Hippocampal formation (tissue), 2 donors: ENCODE data around the gene USH2A.

Experiments used
- DNase-seq, 2 donors: peaks; one replicate each; lab custom pipeline; 2025; lab: John Stamatoyannopoulos, UW

Gene USH2A

DNA sequence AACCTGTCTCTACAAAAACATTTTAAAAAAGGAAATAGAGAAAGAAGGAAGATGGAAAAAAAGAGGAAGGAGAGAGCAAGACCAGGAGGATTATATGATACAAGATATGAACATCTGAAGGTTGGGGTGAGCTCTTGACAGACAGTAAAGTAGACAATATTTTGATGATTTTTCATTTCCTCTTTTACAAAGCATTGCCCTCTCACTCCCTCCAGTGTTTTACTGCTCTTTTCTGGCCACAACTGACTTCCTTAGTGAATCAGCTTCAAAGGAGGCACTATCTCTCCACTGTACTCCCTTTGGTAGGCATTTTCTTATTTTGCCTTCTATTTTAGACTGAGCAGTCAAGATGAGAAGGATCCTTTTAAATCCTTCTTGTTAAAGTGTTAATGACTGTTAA is 559.5 kb downstream of the USH2A start:
- DNase-seq, result no peak

DNA sequence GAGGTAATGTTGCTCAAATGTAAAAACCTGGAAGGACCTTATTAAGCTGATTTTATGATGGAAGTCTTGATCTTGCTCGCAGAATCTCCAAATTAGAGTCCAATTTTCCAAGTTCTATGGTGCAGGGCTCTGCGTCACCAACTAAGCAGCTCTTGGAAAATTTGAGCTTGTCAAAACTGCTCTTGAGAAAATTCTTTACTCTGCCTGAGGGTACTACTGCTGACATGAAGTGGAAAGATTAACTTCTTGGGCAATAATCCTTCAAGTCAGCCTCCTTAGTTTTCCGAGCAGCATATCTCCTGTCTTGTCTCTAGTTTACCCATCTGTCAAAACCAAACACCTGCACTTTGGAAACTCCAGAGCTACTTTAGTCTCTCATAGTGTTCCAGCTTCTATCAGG is 562.4 kb downstream of the USH2A start:
- DNase-seq, result no peak

DNA sequence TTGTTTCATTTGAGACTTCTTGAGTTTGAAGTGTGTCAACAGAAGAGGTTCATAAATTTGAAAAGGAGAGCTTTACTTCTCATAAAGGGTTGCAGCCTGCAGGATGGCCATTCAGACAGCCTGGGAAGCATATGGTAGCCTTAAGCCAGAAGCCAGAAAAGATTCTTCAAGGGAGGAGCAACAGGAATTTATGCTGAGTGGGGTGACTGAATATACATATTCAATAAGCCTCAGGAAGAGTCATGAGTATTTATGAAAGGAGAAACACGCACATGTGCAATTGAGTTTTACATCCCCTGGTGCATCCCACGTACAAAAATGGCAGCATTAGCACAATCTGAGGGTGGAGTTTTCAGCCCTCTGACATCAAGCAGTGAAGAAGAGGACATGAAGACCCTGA is 565.9 kb downstream of the USH2A start:
- no peak for DNase-seq

DNA sequence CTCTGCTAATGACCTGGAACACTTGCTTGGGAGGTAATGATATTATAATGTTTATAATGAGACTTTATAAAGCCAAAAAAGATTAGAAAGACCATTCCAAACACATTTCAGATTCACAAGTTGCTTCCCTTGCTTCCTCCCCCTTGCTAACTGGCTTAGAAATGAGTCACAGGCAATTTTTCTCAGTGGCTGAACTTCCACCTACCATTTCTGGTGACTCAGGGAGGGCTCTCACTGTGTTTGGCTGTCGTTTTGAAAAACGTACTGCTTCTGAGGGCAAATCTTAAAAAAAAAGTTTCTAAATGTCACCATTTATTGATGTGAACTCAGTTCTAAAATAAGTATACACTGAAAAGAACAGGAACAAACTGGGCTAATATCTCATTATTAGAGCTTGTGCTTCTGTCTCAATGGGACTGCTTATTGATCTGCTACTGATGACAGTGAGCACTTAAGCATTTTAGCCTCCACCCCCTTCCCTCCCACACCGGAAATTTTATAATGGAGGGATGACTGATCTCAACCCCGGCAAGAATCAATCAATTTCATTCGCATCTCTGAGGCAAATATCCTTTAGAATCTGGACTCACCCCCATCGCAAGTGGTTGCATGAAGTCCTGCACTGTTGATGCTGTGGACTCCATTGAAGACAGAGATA is 577.9 kb downstream of the USH2A start:
- no peak for DNase-seq

DNA sequence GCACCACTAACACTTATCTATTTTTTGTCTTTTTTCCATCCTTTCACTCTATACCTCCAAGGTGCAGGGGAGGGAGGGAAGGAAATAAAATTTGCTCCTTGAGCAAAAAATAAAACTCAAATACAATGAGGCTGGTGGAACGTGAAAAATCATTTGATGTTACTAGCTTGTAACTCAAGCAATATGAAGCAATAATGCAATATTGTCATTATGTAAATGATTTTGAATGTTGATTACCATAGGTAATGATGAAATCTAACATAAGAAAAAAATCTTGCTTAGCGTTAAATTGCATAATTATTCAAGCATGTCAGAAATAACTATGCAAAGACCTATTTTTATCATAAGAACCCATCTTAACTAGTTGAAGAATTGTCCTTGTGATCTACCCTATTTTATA is 578.5 kb downstream of the USH2A start:
- no peak for DNase-seq

DNA sequence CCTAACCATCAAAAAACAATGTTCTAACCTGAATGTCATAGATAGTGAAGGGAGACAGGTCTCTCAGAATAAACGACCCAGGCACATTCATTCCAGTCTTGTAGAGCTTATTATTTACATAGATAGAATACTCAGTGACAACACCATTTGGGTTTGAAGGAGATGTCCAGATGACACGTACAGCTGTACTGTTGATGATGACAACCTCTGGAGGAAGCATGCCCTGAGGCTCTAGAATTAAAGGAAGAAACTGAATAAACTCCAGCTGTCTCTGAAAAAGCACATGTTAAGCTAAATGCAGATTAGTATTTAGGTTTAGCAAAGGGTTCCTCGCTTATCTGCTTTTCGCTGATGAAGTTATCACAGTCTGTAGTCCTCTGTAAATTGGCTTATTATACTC is 579.0 kb downstream of the USH2A start:
- DNase-seq, result no peak

DNA sequence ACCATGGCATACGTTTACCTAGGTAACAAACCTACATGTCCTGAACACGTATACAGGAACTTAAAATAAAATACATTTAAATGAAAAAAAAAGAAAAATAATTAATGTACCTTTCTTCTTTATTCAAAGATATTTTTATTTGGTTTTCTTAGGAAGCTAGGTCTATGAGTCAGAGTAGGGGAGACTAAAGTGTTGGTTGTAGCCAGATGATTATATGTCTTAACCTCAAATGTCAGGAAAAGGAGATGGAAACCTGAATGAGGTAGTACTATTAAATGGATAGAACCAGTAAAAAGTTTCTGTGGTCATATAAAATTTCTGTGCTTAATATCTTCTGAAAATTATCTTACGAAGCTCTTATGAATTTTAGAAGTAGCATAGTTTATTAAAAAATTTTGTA is 580.3 kb downstream of the USH2A start:
- DNase-seq, result no peak

DNA sequence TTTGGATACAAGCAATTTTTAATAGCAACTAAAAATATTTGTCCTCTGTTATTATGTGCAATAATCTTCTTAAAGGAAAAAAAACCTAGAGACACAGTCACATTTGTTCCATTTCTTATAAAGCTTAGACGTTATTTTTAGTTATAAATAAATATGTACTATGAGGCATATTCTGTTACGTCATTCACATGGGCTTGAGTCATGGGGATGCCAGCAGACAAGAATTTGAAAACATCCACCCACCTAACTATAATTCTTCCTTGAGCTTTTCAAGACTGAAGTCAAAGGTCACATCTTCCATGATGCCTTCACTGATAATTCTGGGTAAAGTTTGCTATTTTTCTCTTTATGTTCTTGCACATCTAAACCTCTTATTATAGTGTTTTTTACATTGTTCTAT is 587.3 kb downstream of the USH2A start:
- no peak for DNase-seq

DNA sequence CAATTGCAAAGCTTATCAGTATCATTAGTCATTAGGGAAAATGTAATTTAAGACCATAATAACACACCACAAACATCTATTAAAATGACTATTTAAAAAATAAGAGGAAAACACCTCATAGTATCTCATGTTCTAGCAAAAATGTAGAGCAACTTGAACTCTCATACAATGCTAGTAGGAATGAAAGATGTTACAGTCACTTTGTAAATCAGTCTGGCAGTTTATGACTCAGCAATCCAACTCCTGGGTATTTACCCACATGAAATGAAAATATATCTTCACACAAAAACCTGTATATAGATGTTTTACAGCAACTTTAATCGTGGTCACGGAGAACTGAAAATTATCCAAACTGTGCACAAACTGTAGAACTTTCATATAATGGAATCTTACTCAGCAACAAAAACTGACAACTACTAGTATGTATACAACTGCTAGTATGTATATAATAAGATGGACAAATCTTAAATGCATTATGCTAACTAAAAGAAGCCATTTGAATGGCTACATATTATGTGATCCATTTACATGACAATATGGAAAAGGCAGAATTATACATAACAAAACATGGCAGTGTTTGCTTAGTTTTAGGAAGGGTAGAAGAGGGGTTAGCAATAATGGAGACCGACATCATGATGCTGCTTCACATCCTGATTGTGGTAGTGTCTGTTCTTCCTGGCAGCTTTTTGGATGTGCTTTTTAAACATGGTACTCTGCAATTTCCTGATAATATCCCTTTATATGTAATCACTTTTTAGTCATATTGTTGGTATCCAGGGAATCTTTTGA is 589.1 kb downstream of the USH2A start:
- no peak for DNase-seq

DNA sequence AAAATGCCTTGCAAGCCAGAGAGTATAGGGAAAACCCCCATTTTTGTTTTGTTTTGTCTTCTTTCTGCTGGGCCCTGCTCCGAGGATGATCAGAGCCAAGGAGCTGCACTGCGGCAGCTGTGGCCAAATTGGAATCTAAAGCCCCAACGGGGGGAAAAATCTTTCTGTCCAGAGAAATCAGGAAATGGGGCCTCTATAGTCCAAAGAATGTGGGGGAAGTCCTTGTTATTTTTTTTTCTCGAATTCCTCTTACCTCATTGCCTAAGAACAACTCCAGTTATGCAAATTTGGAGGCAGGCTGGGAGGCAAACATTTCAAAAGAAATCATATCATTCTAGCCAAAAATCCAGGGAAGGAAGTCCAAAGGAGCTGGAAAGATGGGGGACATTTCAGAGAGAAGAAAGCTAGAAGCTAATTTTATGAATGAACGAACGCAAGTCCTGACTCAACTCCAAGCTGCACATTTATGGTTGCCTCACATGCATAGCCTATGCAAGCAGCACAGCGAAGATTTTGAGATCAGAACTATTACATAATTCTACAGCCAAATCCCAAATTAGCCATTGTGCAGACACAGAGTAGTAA is 592.9 kb downstream of the USH2A start:
- DNase-seq, result no peak

DNA sequence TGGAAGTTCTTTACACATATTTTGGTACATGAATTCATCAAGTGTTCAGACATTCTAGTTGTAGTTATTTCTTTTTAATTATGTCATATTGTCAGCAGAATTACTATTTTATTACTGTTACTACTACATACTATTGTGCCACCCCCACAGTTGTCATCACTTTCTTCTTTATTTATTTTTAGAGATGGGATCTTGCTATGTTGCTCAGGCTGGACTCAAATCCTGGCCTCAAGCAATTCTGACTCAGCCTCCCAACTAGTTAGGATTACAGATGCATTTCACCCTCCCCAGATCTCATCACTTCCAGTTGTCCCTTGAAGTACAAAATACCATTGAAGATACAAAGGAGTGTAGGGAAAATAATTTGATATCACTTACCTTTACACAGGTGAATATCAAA is 598.2 kb downstream of the USH2A start:
- no peak for DNase-seq

DNA sequence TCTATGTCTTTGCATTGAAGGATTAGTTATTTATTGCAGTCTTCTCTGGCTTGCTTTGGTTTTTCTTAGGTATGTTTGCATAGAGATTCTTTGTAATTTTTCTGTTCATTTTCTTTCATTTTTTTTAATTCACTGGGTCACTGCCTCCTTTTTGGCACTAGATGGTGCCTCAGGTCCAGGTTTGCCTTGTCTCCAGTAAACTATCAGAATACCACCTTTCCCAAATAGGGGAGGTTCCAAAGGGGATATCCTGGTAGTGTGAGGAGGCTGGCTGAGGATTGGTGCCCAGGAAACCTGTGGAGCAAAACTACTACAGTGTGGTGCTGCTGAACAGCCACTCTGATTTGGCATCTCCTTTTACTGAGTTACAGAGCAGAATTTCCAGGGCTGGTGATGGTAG is 599.0 kb downstream of the USH2A start:
- no peak for DNase-seq

DNA sequence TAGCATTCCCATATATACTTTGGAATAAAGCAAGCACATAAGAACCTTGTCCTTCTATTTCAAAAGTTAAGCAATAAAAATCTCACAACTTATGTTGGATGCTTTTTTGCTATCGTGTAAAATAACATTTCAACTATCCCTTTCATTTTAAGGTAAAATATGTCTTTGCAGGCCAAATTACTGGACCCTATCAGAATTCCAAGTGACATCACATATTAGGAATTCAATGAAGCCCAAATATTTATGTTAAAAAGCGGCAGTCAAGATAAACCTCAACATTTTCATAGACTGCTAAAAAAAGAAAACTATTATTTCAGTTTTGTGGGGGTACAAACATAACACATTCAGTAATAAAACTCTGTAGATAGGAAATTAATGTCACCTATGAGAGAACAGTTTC is 604.1 kb downstream of the USH2A start:
- DNase-seq, result no peak

DNA sequence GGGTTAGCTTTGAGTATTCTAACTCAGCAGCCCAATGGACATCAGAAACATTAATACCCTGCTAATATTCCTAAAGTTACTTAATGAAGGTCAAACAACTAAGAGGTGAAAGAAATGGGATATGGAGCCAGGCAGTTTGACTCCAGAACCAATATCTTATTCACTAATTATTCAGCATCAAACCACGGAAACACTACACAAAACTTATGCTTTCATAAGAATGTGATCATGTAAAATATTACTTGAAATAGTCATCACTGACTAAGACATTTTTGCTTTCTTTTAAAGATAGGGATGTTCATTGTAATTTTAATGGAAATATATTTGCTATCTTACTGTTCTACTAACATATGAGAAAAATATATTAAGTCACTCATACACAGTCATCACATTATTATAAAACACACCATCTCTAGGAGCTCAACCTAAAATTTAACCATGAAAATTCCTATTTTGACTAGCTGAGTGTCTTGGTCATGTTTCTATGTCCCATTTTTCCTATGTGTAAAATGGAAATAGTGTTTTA is 615.3 kb downstream of the USH2A start:
- DNase-seq, result no peak

DNA sequence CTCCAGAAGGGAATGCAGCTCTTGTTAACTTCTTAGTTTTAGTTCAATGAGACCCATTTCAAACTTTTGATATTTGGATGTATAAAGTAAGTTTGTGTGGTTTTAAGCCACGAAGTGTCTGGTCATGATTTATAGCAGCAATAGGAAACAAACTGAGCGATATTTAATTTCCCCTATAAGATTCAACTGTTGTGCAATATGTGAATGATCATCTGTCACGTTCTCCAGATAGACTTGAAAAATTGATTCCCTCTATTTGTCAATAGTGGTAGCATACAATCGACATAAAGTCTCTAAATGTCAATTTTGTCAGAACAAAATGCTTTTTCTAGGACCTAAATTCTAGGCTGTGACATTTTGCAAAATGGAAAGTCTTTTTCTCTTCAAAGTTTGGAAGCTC is 616.0 kb downstream of the USH2A start:
- DNase-seq, result no peak

DNA sequence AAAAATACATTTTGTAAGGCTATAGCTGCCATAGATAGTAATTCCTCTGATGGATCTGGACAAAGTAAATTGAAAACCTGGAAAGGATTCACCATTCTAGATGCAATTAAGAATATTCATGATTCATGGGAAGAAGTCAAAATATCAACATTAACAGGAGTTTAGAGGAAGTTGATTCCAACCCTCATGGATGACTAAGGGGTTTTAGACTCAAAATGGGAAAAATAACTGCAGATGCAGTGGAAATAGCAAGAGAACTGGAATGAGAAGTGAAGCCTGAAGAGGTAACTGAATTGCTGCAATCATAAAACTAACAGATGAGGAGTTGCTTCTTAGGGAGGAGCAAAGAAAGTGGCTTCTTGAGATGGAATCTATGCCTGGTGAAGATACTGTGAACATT is 625.4 kb downstream of the USH2A start:
- no peak for DNase-seq

DNA sequence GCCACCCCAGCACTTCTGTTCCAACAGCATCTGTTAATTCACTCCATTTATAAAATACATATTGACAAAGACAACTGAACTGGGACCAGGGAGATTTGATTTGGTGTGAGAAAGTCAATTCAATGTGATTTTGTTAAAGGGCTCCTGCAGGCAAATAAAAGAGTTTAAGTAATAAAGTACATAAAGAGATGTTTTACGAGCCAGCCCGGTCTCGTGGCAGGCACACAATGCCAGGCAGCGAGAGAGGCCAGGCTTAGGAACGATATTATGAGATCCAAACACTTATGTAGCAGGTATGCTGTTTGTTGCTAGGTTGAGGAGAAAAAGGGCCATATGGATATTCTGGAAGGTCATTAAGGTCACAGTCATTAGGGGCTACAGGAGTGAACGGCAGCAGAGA is 629.1 kb downstream of the USH2A start:
- no peak for DNase-seq

DNA sequence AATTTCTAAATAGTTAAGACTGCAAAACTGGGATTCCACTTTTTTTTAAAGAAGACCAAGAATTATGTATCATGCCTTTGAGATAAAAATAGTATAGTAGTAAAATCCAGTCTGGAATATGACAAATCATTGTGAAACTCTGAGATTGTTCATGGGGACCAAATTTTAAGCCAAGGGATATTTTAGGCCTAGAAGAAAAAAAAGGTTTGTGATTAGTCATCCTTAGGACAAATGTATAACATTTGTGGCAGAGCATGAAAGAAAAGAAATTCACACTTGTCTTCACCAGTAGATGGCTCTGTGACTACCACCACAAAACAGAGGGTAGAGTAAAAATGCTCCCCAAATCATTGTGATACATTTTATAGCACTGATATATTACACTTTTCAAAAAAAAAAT is 630.1 kb downstream of the USH2A start:
- no peak for DNase-seq

DNA sequence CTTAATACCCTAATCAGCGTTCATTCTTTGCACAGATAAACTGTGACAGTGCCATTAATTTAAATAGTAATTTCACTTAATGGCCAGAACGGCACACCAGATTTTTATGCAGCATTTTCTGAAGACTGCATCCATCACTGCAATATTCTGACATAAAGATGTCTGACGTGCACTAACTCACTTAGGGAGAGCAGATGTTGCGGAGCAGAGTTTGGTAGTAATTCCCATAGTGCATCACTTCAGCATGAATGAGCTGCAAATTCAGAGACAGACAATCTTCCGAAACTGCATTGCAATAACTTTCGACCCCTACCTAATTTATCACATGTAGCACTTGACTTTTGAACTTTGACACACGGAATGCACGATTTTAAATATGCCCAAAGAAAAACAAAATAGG is 630.8 kb downstream of the USH2A start:
- DNase-seq, result no peak

DNA sequence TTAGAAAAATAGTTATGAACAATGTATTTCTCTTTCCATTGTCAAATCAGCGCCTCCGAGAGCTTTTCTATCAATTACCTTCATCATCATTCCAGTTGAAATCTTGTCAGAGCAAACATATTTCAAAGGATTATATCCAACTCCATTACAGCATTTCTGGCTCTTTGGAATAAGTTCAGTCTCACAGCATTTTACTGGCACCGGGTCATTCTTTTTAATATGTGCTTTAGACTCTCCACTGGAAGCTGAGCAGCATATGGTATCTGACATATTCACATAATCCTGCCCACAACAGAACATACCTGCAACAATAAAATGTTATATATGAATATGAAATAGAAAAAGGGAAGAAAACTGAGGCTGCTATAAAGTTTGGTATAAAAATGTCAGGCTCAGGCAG is 633.3 kb downstream of the USH2A start:
- DNase-seq, result no peak

DNA sequence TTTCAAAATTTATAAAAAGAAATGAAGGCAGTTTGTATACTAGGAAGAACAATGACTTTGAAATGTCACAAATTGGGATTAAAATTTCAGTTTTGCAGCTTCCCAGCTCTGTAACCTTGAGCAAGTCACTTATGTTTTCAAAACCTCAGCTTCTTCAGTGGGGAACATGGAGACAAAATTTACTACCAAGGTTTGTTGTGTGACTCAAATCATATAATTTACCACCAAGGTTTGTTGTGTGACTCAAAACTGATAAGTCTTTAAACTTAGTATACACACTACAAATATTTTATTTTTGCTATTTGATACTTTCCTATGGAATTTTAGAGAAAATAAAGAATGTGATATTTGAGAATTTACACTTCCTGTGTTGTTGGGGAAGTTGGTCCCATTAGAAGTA is 636.3 kb downstream of the USH2A start:
- no peak for DNase-seq

DNA sequence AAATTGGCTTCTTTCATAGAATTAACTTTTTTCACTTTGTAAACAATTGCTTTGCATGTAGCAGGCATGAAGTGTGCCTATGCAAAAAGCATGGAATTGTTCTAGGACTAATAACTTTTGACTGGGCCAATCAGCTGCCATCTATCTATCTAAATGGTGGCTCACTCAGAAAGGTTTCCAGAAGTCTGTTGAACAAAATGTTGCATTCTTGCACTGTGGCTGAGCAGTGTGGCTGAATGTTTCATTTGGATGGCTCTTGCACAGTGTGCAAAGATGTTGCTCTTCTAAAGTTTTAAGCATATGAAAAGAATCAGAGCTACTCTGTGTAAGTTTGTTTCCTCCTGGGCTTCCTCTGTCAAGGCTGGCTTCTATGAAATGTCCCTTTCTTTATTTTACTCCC is 642.6 kb downstream of the USH2A start:
- no peak for DNase-seq

DNA sequence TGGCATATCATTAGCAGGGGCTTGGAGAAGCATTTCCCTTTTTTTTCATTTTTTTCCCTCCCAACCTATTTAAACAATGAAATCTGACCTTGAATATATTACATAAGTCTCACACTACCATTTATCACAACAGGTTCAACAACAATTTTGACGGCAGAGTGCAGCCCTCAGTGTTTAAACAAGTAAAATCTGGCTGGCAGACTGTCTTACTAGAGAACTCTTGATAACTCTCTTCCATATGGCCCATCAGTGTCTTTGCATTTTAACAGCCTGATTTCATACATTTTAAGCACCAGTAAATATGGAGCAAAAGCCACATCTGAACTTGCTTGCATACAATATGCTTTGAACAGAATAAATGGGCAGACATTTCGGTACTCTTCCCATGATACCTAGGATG is 643.1 kb downstream of the USH2A start:
- DNase-seq, result no peak
